HFF-Myc (cell line): Measurements from ENCODE around the gene CADPS.
A peak's percentile ranks its signal among the peaks of the same experiment; 100 is the strongest.

ENCODE experiments used
- DNase-seq: peaks from one replicate; pipeline ENCODE4 v3.0.0-alpha.2; 2011; ENCODE audit warnings: low read depth; ENCODE audit errors: extremely low read depth
- H3K4me3 ChIP-seq: replicated peaks from 2 replicates; pipeline ENCODE4 v1.5.1; 2011; ENCODE audit warnings: low read depth, mild to moderate bottlenecking, control low read depth, low read length
- TF ChIP-seq, protein P1 (sequence below): IDR thresholded peaks from 2 replicates; pipeline ENCODE4 v1.5.1; 2012; ENCODE audit warnings: mild to moderate bottlenecking, low read depth, low read length, control low read depth; ENCODE audit errors: missing control alignments

The CADPS gene

DNA sequence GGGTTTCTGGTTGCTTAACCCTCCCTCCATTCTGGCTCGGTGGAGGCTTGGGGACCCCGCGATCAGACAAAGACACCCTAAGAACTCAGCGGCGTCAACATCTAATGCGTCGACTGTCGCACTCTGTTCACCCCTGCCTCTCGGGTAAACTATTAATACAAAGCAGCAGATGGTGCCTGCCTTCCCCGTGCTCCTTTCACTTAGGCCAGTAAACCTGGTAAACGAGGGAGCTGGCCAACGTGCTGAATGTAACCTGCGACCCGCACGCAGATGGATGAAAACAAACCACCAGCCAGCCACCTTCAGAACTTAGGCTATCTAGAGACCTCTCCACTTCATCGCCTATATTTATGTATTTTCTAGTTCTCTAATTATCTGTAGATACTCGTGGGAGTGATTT, 848 bp upstream of the CADPS start:
- TF ChIP-seq, protein P1, sequence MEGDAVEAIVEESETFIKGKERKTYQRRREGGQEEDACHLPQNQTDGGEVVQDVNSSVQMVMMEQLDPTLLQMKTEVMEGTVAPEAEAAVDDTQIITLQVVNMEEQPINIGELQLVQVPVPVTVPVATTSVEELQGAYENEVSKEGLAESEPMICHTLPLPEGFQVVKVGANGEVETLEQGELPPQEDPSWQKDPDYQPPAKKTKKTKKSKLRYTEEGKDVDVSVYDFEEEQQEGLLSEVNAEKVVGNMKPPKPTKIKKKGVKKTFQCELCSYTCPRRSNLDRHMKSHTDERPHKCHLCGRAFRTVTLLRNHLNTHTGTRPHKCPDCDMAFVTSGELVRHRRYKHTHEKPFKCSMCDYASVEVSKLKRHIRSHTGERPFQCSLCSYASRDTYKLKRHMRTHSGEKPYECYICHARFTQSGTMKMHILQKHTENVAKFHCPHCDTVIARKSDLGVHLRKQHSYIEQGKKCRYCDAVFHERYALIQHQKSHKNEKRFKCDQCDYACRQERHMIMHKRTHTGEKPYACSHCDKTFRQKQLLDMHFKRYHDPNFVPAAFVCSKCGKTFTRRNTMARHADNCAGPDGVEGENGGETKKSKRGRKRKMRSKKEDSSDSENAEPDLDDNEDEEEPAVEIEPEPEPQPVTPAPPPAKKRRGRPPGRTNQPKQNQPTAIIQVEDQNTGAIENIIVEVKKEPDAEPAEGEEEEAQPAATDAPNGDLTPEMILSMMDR, result no peak
- H3K4me3 ChIP-seq, result no peak overlapping the region
- peak; percentile 9 for DNase-seq

DNA sequence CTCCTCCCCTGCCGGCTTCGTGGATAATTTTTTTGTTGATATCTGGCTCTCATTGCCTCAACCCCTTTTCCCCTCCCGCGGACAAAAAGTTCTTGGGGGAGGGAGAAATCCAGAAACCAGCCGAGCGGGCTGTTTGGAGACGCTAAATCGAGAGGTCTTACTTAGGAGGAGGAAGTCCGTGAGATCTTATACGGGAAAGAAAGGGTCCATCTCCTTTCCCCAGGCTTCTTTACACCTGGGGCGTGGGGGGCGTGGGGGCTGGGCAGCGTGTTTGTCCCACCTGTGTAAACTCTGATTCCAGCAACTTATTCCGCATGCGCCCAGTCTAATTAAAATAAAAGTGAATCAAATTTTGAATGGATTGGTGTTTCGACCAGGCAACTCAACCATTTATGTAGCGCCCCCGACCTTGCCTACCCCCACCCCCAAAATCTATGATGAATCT, 364 bp upstream of the CADPS start:
- TF ChIP-seq, protein P1, result no peak
- H3K4me3 ChIP-seq, result no peak overlapping the region
- no peak for DNase-seq

DNA sequence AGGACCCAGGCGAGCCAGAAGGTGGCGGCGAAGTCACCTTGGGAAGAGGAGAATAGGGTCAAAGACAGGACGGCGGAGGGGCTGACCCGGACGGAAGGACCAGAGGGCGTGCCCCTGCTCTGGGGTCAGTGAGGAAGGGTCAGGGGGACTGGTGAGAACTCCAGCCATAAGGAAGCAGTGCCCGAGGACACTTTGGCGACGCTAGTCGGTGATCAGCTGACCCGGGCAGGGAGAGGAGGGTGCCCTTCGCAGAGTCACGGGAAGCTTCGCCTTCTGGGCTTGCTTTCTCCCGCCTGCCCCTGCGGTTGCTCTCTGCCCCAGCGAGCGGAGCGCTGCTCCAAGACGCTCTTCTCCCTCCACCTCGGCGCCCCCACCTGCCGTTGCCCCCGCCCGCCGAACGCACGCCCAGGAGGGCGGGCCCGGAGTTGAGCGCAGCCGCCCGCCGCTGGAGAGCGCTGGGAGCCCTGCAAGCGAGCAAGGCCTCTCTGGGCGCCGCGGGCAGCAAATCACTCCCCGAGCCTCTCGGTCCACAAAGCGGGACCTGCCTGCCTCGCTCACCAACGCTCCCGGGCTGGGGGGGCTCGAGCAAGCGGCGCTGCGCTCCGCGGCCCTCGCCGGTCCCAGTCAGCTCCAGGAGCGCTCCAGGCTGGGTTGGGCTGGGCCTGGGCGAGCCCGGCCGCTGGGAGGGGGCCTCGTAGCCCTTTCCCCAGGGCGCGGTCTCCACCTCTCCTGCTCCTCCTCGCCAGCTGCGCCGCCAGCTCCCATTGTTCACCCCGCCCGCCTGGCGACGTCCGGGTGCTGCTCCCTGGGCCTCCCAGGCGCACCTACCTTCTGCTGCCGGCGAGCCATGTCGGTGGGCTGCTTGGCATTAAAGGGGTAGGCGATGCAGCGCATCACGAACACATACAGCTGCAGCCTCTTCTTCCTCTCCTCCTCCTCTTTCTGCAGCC, 1.2 kb downstream of the CADPS start:
- DNase-seq, result no peak
- TF ChIP-seq, protein P1, result peak; percentile 11
- no peak overlapping the region for H3K4me3 ChIP-seq

DNA sequence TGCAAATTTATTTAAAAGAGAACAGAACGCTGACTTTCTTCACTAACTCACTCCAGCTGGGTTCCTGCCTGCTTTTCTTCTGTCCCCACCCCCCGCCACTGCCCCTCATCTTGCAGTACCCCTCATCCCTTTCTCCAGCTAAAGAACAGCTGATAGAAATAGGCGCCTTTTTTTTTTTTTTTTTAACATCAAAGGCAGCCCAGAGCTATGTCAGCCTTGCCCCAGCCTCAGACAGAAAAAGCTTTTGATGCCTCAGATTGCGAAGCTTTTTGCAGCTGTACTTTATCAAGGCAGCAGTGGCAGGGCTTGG, 1.8 kb downstream of the CADPS start:
- H3K4me3 ChIP-seq, result no peak overlapping the region
- TF ChIP-seq, protein P1, result no peak
- no peak for DNase-seq

DNA sequence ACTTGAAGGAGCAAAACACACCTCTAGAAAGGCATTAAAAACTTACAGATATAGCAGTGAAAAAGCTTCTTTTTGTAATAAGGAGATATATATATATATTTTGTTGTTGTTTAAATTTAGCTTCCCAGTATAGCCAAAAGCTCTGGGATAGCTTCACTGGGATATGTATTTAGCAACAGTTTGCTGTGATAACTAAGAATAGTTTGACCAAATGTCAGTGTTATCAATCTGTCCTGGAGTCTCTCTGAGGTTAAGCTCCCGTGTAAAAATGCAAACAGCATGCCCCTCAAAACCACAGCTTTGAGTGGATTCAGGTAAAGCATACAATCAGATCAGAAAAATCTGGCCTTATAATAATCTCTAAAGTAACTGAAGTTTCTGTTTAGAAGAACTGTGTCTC, 2.9 kb downstream of the CADPS start:
- DNase-seq, result no peak
- TF ChIP-seq, protein P1, result no peak
- no peak overlapping the region for H3K4me3 ChIP-seq

DNA sequence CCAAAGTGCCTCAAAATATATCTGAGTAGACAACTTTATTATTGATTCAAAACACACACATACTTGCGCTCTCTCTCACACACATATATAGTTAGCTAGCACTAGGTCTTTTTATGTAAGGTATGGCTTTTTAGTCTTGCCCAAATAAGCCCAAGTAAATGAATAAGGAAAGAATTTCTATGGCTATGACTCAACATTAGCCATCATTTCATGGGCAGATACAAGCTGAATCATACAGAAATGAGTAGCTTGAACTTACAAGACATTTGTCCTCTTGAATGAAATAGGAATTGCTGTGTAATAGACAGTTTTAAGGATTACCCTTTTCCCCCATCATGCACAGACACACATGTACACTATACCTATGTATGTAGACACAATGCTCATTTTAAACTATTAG, 4.9 kb downstream of the CADPS start:
- TF ChIP-seq, protein P1, result no peak

More for the DNA sequence above, 4.9 kb downstream of the CADPS start:
- H3K4me3 ChIP-seq, result no peak overlapping the region
- no peak for DNase-seq
